GM12864 (cell line): ENCODE results near the gene MTSS2.

ENCODE experiments used
- DNase-seq: peaks from one replicate; pipeline ENCODE4 v3.0.0-alpha.2; 2011; ENCODE audit warnings: low read depth
- H3K4me3 ChIP-seq: 2 replicates; pipeline ENCODE4 v1.5.1; 2011; ENCODE audit warnings: mild to moderate bottlenecking, low read depth, low read length, control low read depth
- CTCF ChIP-seq: IDR thresholded peaks from 2 replicates; pipeline ENCODE4 v1.5.1; 2011; ENCODE audit warnings: low read depth, mild to moderate bottlenecking, moderate library complexity, low read length, control low read depth, inconsistent platforms; ENCODE audit errors: missing control alignments

Gene MTSS2

DNA sequence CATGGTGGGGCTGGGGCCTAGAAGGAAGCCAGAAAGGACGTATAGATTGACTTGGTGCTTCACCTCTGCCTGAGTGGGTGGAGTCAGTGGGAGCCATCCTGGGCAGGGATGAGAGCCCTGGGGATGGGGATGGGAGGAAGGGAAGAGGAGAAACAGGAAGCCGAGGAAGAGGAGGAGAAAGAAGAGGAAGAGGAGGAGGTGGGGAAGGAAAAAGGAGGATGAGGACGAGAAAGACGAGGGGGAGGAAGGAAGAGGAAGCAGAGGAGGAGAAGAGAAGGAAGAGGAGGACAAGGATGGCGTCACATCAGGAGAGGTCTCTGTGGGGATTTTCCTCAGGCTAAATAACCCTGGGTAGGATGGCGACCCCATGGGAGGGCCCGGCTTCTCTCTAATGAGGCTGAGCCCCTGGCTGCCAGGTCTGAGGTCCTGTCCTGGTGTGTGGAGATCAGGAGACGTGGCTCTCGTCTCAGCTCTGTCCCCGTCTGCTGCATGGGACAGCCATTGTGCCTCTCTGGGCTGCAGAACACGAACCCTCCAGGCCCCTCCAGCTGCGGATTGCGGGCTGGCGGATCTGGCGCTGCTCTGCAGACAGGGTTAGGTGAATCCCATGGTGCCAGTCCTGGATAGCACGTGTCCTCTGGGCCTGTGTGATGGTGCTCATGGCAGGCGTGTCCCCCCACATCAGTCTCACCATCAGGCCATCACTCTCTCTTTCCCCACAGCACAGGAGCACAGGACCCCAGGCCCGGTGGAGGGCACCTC lies 35.5 kb upstream of the MTSS2 start:
- DNase-seq: no peak
- TF ChIP-seq CTCF: no peak
- H3K4me3 ChIP-seq: no peak overlapping the region

- no peak for DNase-seq
- no peak overlapping the region for H3K4me3 ChIP-seq
- TF ChIP-seq CTCF: no peak
Measured at GRCh38 chr16:70720425-70721201, 34.8 kb upstream of the MTSS2 start.

- no peak for DNase-seq
- TF ChIP-seq CTCF: no peak
- no peak overlapping the region for H3K4me3 ChIP-seq
Measured at GRCh38 chr16:70717065-70717464, 31.2 kb upstream of the MTSS2 start.

DNA sequence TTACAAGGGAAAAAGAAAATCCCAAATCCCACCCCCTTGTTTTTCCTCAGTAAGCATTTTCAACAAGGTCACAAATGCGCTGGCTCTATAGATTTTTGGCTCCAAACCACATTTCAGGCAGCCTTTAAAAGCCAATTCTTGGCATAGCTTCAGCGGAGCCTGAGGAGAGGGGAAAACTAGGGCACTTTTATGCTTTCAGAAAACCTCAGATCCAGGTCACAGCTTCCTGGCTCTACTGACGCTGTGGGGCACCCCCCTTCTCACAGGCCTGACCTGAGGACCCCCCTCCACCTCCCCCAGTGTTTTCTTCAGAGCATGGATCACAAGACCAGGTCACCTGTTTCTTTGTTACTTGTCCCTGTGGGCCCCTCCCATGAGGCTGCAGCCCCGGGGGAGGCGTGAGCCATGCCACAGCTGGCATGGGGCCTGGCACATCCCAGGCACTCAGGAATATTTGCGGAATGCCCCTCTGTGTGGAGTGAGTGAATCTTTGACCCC lies 30.1 kb upstream of the MTSS2 start:
- no peak overlapping the region for H3K4me3 ChIP-seq
- no peak for DNase-seq
- no peak for TF ChIP-seq CTCF

DNA sequence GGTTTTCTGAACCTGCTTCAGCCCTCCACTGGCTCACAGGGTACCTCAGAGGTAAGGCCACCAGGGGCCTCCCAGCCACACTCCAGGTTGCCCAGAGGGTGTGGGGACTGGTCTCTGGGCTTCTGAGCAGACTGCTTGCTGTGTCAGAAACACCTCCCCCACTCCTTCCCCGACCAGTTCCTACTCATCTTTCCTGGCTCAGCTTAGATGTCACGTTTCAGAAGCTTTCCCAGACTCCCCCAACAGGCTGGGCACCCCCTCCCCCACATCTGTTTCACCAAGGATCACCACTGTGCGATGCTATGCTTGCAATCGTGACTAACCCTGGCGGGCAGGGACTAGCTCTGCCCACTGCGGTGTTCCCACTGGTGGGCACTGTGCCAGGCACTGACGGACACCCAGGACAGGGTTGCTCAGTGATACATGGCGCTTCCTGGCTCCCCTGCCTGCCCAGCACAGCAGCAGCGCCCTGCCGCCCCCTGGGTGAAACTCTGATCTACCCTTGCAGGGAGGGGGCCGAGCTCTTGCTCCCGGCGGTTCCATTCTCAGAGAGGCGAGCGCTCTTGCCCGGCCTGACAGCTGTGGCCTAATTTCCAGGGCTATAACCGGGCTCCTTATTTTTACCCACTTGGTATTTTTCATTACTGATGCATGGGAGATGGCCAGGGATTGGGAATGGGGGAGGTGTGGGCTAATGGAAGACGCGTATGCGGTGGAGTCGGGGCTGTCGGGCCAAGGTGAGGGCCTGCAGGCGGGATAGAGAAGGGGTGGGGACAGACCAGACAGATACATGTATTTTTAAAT lies 29.4 kb upstream of the MTSS2 start:
- TF ChIP-seq CTCF: no peak
- peak; percentile 7 for DNase-seq
- no peak overlapping the region for H3K4me3 ChIP-seq

DNA sequence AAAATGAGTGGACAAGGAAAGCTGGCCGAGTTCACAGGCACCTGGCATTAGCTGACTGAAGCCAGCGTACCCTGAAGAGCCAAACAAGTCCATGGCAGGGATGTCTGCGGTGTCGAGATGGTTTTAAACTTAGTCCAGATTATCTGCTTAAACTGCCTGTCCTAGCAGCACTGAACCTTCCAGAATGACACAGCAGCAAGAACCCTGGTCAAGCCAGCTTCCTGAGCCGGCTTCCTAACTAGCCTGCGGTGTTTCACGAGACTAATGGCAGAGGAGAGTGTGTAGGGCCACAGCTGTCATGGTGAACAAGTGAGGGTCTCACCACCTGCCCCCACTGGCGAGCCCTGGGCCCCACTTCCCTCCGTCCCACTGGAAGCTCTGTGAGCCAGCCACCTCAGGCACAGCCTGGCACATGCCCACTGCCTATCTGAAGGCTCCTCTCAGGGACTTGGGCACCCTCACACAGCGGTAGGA lies 28.8 kb upstream of the MTSS2 start:
- DNase-seq: no peak
- no peak overlapping the region for H3K4me3 ChIP-seq
- no peak for TF ChIP-seq CTCF
